ENCODE measurements around the gene ZNF821.
"Not testable (repeated sequence)": the region's sequence is repeated elsewhere in the genome, so short reads cannot be mapped to it uniquely, and the experiment has no call there.

DNA sequence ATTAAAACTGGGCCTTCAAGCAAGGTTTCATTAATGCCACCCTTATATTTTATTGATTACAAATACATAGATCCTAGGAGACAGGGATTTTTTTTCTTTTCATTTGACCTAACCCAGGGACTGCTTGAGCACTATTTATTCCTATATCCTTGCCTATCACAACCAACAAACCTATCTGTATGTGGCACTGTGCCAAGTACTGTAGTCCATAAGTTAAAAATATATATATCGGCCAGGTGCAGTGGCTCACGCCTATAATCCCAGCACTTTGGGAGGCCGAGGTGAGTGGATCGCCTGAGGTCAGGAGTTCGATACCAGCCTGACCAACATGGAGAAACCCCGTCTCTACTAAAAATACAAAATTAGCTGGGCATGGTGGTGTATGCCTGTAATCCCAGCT lies 16.8 kb downstream of the ZNF821 start:
- not testable (repeated sequence) for TF ChIP-seq CTCF (IDR thresholded peaks at IDR 0.05 in 4 of 5, conservative IDR thresholded peaks at IDR 0.05 in 1 of 5); POLR2A (IDR thresholded peaks at IDR 0.05)
